Choroid plexus epithelial cell (primary cell): Measurements from ENCODE around the gene CABLES2.

Experiments used
- DNase-seq: peaks from one replicate; pipeline ENCODE4 v3.0.0-alpha.2; 2010; ENCODE audit warnings: low read depth
- H3K4me3 ChIP-seq: 2 replicates; pipeline ENCODE4 v1.5.1; 2011; ENCODE audit warnings: low read depth, mild to moderate bottlenecking, control low read depth, low read length, moderate library complexity
- CTCF ChIP-seq: conservative IDR thresholded peaks from 2 replicates; pipeline ENCODE4 v1.5.1; 2011; ENCODE audit warnings: low read depth, mild to moderate bottlenecking, control low read depth, inconsistent platforms, low read length, moderate library complexity

The CABLES2 gene

GRCh38 chr20:62407221-62407992 lies at the start of gene CABLES2:
CABLES2 (minus strand) TSS chr20:62407285; CDS start chr20:62407276, 9 bp downstream.
- H3K4me3 ChIP-seq = peak within 1 kb of the TSS; percentile 61

GRCh38 chr20:62455929-62456328 lies 48.8 kb upstream of the CABLES2 start:
- TF ChIP-seq CTCF = no peak
- H3K4me3 ChIP-seq = no peak overlapping the region
- DNase-seq = no peak

More at GRCh38 chr20:62407221-62407992, at the start of gene CABLES2:
- DNase-seq = peak; percentile 95
- TF ChIP-seq CTCF = no peak

GRCh38 chr20:62454904-62455636 lies 48.0 kb upstream of the CABLES2 start:
- no peak for TF ChIP-seq CTCF
- H3K4me3 ChIP-seq = no peak overlapping the region
- DNase-seq = no peak

GRCh38 chr20:62453186-62453808 lies 46.2 kb upstream of the CABLES2 start:
- TF ChIP-seq CTCF = no peak
- DNase-seq = no peak
- H3K4me3 ChIP-seq = no peak overlapping the region

GRCh38 chr20:62452475-62453095 lies 45.5 kb upstream of the CABLES2 start:
- DNase-seq = no peak
- H3K4me3 ChIP-seq = no peak overlapping the region
- TF ChIP-seq CTCF = no peak

GRCh38 chr20:62451970-62452369 lies 44.9 kb upstream of the CABLES2 start:
- no peak for TF ChIP-seq CTCF
- H3K4me3 ChIP-seq = no peak overlapping the region
- DNase-seq = no peak
